ENCODE data around the gene TMEM182. TPM values are rescaled to one million over a fixed set of nuclear protein-coding genes. Genes with fewer than 3 reads are reported as not detected.

TMEM182 gene
- total and polyA plus RNA-seq, 9 of the 15 experiments (the other 6 are each of a cell fraction or from before 2014, with no cell fraction given): 5.2 to 11.4 (median 7.5) TPM

- TF ChIP-seq THRA (IDR thresholded peaks at IDR 0.05): peak; percentile 58
- no peak for TF ChIP-seq NUFIP1 (IDR thresholded peaks at IDR 0.05; ENCODE audit: partially characterized antibody)
- no peak for TF ChIP-seq POLR2AphosphoS5 (IDR thresholded peaks at IDR 0.05; ENCODE audit: control insufficient read depth, insufficient read depth, low read depth, low read length)
- TF ChIP-seq MYC (IDR thresholded peaks at IDR 0.05; ENCODE audit: low read depth, low read length): no peak
- no peak for TF ChIP-seq MYC (CRISPR knock-in tag; IDR thresholded peaks at IDR 0.05; ENCODE audit: borderline replicate concordance, low read depth)
- no peak for TF ChIP-seq POLR2B (IDR thresholded peaks at IDR 0.05; ENCODE audit: low read depth, partially characterized antibody)
- 0 out of 2 replicates have a peak, but pooled peaks have one; percentile 13 for TF ChIP-seq CTBP1 (IDR thresholded peaks at IDR 0.05; ENCODE audit: borderline replicate concordance)
- no peak for TF ChIP-seq SMARCE1 (IDR thresholded peaks at IDR 0.05)
- TF ChIP-seq TCF3 (CRISPR knock-in tag; IDR thresholded peaks at IDR 0.05): no peak
- TF ChIP-seq ARID1B (IDR thresholded peaks at IDR 0.05): 0 out of 2 replicates have a peak, but pooled peaks have one; percentile 22
- TF ChIP-seq ZBTB7A (IDR thresholded peaks at IDR 0.05; ENCODE audit: borderline replicate concordance, control insufficient read depth, low read depth, low read length): no peak
- TF ChIP-seq TRIM25 (IDR thresholded peaks at IDR 0.05; ENCODE audit: borderline replicate concordance): no peak
- TF ChIP-seq ZFX (CRISPR knock-in tag; IDR thresholded peaks at IDR 0.05): peak; percentile 43
These were observed 26.3 kb upstream of the TMEM182 start (continued) for GRCh38 chr2:102735416-102736109.

Data from K562 (cell line).